ENCODE measurements around the gene TRABD2A. TPM values are rescaled to one million over a fixed set of nuclear protein-coding genes. Genes with fewer than 3 reads are reported as not detected.

TRABD2A gene
- total and polyA plus RNA-seq, 9 of the 15 experiments (the other 6 are each of a cell fraction or from before 2014, with no cell fraction given) = 0.07 to 0.45 (median 0.25) TPM

DNA sequence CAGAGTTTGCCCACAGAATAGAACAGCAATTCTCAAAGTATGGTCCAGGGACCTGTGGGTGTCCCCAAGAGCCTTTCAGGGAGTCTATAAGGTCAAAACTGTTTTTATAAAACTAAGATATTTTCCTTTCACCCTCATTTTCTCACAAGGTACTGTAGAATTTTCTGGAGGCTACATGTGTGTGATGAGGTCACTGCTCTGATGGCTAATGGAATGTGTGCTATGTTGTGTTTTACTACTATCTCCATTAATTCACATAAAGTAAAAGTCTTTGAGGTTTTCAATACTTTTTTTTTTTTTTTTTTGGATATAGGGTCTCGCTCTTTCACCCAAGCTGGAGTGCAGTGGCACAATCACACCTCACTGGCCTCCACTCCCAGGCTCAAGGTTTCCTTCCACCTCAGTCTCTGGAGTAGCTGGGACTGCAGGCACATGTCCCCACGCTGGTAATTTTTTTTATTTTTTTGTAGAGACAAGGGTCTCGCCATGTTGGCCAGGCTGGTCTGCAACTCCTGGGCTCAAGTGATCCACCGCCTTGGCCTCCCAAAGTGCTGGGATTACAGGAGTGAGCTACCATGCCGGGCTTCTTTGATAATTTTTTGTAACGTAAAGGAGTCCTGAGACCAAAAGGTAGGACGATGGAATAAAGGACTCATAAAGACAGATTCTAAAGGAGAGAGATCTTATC is 1.8 kb downstream of the TRABD2A start:
- H3K27me3 ChIP-seq (ENCODE audit: control insufficient read depth in 2 of 2, insufficient read depth in 2 of 2, low read length in 2 of 2) = peaks cover 38 to 51% of the 10 kb centered on the region in 2 experiments
- H3K27ac ChIP-seq (ENCODE audit: extremely low read depth, low read depth, low read length) = no peak overlapping the region
- H3K4me1 ChIP-seq (replicated peaks in 1 of 2; ENCODE audit: control insufficient read depth in 2 of 2, insufficient read depth in 2 of 2, low read length in 2 of 2) = peaks cover 0 to 13% of the 10 kb centered on the region in 2 experiments; a peak in 4 of 5 replicates
- POLR2A ChIA-PET = no interaction called here
- in situ Hi-C loops (cut with MboI) (no loop called here), intact Hi-C loops (cut with micrococcal nuclease) (no loop called here)
- TF ChIP-seq RAD51 (IDR thresholded peaks at IDR 0.05; ENCODE audit: borderline replicate concordance, low read depth) (no peak), SRF (CRISPR knock-in tag; IDR thresholded peaks at IDR 0.05) (no peak), JUN (IDR thresholded peaks at IDR 0.05; ENCODE audit: borderline replicate concordance, low read depth, low read length) (no peak), JUN (CRISPR knock-in tag; IDR thresholded peaks at IDR 0.05; ENCODE audit: borderline replicate concordance) (no peak), ZNF668 (CRISPR knock-in tag; IDR thresholded peaks at IDR 0.05) (no peak), BRD4 (IDR thresholded peaks at IDR 0.05) (no peak), L3MBTL2 (IDR thresholded peaks at IDR 0.05) (no peak), CEBPB (tag; IDR thresholded peaks at IDR 0.05) (no peak), PTRF (tag; IDR thresholded peaks at IDR 0.05) (no peak), CBX5 (IDR thresholded peaks at IDR 0.05; ENCODE audit: borderline replicate concordance, low read depth) (no peak), POLR2H (tag; IDR thresholded peaks at IDR 0.05; ENCODE audit: low read depth) (no peak)
- TF ChIP-seq, protein P1, sequence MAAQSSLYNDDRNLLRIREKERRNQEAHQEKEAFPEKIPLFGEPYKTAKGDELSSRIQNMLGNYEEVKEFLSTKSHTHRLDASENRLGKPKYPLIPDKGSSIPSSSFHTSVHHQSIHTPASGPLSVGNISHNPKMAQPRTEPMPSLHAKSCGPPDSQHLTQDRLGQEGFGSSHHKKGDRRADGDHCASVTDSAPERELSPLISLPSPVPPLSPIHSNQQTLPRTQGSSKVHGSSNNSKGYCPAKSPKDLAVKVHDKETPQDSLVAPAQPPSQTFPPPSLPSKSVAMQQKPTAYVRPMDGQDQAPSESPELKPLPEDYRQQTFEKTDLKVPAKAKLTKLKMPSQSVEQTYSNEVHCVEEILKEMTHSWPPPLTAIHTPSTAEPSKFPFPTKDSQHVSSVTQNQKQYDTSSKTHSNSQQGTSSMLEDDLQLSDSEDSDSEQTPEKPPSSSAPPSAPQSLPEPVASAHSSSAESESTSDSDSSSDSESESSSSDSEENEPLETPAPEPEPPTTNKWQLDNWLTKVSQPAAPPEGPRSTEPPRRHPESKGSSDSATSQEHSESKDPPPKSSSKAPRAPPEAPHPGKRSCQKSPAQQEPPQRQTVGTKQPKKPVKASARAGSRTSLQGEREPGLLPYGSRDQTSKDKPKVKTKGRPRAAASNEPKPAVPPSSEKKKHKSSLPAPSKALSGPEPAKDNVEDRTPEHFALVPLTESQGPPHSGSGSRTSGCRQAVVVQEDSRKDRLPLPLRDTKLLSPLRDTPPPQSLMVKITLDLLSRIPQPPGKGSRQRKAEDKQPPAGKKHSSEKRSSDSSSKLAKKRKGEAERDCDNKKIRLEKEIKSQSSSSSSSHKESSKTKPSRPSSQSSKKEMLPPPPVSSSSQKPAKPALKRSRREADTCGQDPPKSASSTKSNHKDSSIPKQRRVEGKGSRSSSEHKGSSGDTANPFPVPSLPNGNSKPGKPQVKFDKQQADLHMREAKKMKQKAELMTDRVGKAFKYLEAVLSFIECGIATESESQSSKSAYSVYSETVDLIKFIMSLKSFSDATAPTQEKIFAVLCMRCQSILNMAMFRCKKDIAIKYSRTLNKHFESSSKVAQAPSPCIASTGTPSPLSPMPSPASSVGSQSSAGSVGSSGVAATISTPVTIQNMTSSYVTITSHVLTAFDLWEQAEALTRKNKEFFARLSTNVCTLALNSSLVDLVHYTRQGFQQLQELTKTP (IDR thresholded peaks at IDR 0.05; ENCODE audit: low read depth in 1 of 2, partially characterized antibody in 2 of 2) = no peak
- no peak overlapping the region for H3K9ac ChIP-seq (ENCODE audit: insufficient read depth in 1 of 2, low read depth in 2 of 2, low read length in 2 of 2)
- no peak overlapping the region for H2AFZ ChIP-seq (ENCODE audit: low read depth, low read length)
- H3K9me1 ChIP-seq (ENCODE audit: control insufficient read depth, insufficient read depth, low read length) = peaks cover 2% of the 10 kb centered on the region
- no peak overlapping the region for H3K4me2 ChIP-seq (ENCODE audit: insufficient read depth, low read length)
- no peak for FAIRE-seq
- H4K20me1 ChIP-seq (replicated peaks; ENCODE audit: control insufficient read depth, insufficient read depth, low read length) = no peaks in the 10 kb centered on the region
- CTCF ChIA-PET (ENCODE audit: low intra/inter-chr PET ratio) = no interaction called here
- H3K4me3 ChIP-seq = no peak overlapping the region
- no peak for ATAC-seq
- 9% methylated on average over 7 of the region's 7 CpGs for WGBS (ENCODE audit: insufficient coverage, low coverage, missing lambda C conversion rate)
- no peaks in the 10 kb centered on the region for H3K9me3 ChIP-seq (replicated peaks; ENCODE audit: control insufficient read depth, insufficient read depth, low read depth, low read length)
- H3K79me2 ChIP-seq (ENCODE audit: control insufficient read depth, insufficient read depth, low read length) = no peaks in the 10 kb centered on the region
- DNase-seq (ENCODE audit: extremely low read depth in 1 of 4, low spot score in 3 of 4) = no peak
- H3K36me3 ChIP-seq (ENCODE audit: control insufficient read depth, insufficient read depth, low read length) = no peaks in the 10 kb centered on the region
- BruUV-seq (replicated peaks) = no TSS peak
